ACC112 (cell line): Measurements from ENCODE around the gene CTNNA3.

Experiments
- H2AFZ ChIP-seq: fragments of 200-600 bp; sonication (generic); one replicate; pipeline ENCODE4 v1.6.0; 2017; ENCODE audit warnings: antibody characterized with exemption, low read length; ENCODE audit not compliant: unreplicated experiment
- H3K27ac ChIP-seq: fragments of 200-600 bp; sonication (generic); 2 replicates; pipeline ENCODE4 v1.5.1; 2014; ENCODE audit warnings: low read depth, mild to moderate bottlenecking, antibody characterized with exemption, low read length, moderate library complexity
- H3K27me3 ChIP-seq: fragments of 200-600 bp; sonication (generic); 2 replicates; pipeline ENCODE4 v1.6.1; 2014; ENCODE audit warnings: mild to moderate bottlenecking, antibody characterized with exemption, low read length, moderate library complexity, mixed read lengths; ENCODE audit not compliant: insufficient read depth
- H3K36me3 ChIP-seq: fragments of 200-600 bp; sonication (generic); 2 replicates; pipeline ENCODE4 v1.6.1; 2016; ENCODE audit warnings: mild to moderate bottlenecking, antibody characterized with exemption, low read length, moderate library complexity, mixed read lengths; ENCODE audit not compliant: insufficient read depth
- H3K4me1 ChIP-seq: fragments of 200-600 bp; sonication (generic); one replicate; pipeline ENCODE4 v1.6.1; 2016; ENCODE audit warnings: low read length, mixed read lengths; ENCODE audit not compliant: insufficient read depth, unreplicated experiment, control insufficient read depth
- H3K4me3 ChIP-seq: fragments of 200-600 bp; sonication (generic); 2 replicates; pipeline ENCODE4 v1.5.1; 2014; ENCODE audit warnings: mild to moderate bottlenecking, low read depth, low read length
- H3K79me2 ChIP-seq: fragments of 200-600 bp; sonication (generic); one replicate; pipeline ENCODE4 v1.6.0; 2016; ENCODE audit warnings: low read length; ENCODE audit not compliant: control insufficient read depth, unreplicated experiment, insufficient read depth

The CTNNA3 gene

GRCh38 chr10:66202101-66202500, 1493.9 kb downstream of the CTNNA3 start:
- H3K79me2 ChIP-seq: no peaks in the 10 kb centered on the region
- no peaks in the 10 kb centered on the region for H3K36me3 ChIP-seq

GRCh38 chr10:66192162-66192831, 1503.7 kb downstream of the CTNNA3 start:
- no peaks in the 10 kb centered on the region for H3K4me1 ChIP-seq
- H3K36me3 ChIP-seq: no peaks in the 10 kb centered on the region
- no peaks in the 10 kb centered on the region for H3K79me2 ChIP-seq
- no peak overlapping the region for H2AFZ ChIP-seq
- no peak overlapping the region for H3K27ac ChIP-seq
- no peaks in the 10 kb centered on the region for H3K27me3 ChIP-seq
- no peak overlapping the region for H3K4me3 ChIP-seq

More at GRCh38 chr10:66202101-66202500, 1493.9 kb downstream of the CTNNA3 start:
- Histone ChIP-seq H3K27ac (no peak overlapping the region), H3K27me3 (no peaks in the 10 kb centered on the region), H3K4me3 (no peak overlapping the region), H3K4me1 (no peaks in the 10 kb centered on the region), H2AFZ (no peak overlapping the region)

- Histone ChIP-seq H3K27me3 (no peaks in the 10 kb centered on the region), H3K4me1 (no peaks in the 10 kb centered on the region), H3K4me3 (no peak overlapping the region), H3K79me2 (no peaks in the 10 kb centered on the region), H2AFZ (no peak overlapping the region), H3K27ac (no peak overlapping the region), H3K36me3 (no peaks in the 10 kb centered on the region)
These were observed 1505.6 kb downstream of the CTNNA3 start for GRCh38 chr10:66190413-66190812.

GRCh38 chr10:66189271-66189670, 1506.7 kb downstream of the CTNNA3 start:
- Histone ChIP-seq H3K27ac (no peak overlapping the region), H3K4me1 (no peaks in the 10 kb centered on the region), H3K79me2 (no peaks in the 10 kb centered on the region), H3K36me3 (no peaks in the 10 kb centered on the region), H2AFZ (no peak overlapping the region), H3K27me3 (no peaks in the 10 kb centered on the region), H3K4me3 (no peak overlapping the region)

GRCh38 chr10:66187053-66187733, 1508.8 kb downstream of the CTNNA3 start:
- H3K27me3 ChIP-seq: no peaks in the 10 kb centered on the region
- H3K27ac ChIP-seq: no peak overlapping the region
- no peak overlapping the region for H2AFZ ChIP-seq
- H3K36me3 ChIP-seq: no peaks in the 10 kb centered on the region
- no peaks in the 10 kb centered on the region for H3K4me1 ChIP-seq
- no peak overlapping the region for H3K4me3 ChIP-seq
- H3K79me2 ChIP-seq: no peaks in the 10 kb centered on the region

GRCh38 chr10:66183028-66183427, 1513.0 kb downstream of the CTNNA3 start:
- no peaks in the 10 kb centered on the region for H3K4me1 ChIP-seq
- no peaks in the 10 kb centered on the region for H3K79me2 ChIP-seq
- no peaks in the 10 kb centered on the region for H3K27me3 ChIP-seq
- no peak overlapping the region for H3K4me3 ChIP-seq
- H2AFZ ChIP-seq: no peak overlapping the region
- no peaks in the 10 kb centered on the region for H3K36me3 ChIP-seq
- H3K27ac ChIP-seq: no peak overlapping the region

- H3K36me3 ChIP-seq: no peaks in the 10 kb centered on the region
- no peaks in the 10 kb centered on the region for H3K4me1 ChIP-seq
- no peaks in the 10 kb centered on the region for H3K27me3 ChIP-seq
- H3K4me3 ChIP-seq: no peak overlapping the region
- H3K79me2 ChIP-seq: no peaks in the 10 kb centered on the region
- no peak overlapping the region for H3K27ac ChIP-seq
- no peak overlapping the region for H2AFZ ChIP-seq
These were observed 1515.2 kb downstream of the CTNNA3 start for GRCh38 chr10:66180581-66181318.

GRCh38 chr10:66180021-66180420, 1516.0 kb downstream of the CTNNA3 start:
- no peaks in the 10 kb centered on the region for H3K79me2 ChIP-seq
- H3K27me3 ChIP-seq: no peaks in the 10 kb centered on the region
- H2AFZ ChIP-seq: no peak overlapping the region
- H3K4me1 ChIP-seq: no peaks in the 10 kb centered on the region
- no peak overlapping the region for H3K4me3 ChIP-seq
- H3K27ac ChIP-seq: no peak overlapping the region
- H3K36me3 ChIP-seq: no peaks in the 10 kb centered on the region

GRCh38 chr10:66176772-66177171, 1519.2 kb downstream of the CTNNA3 start:
- no peak overlapping the region for H3K27ac ChIP-seq

GRCh38 chr10:66167816-66168215, 1528.2 kb downstream of the CTNNA3 start:
- no peaks in the 10 kb centered on the region for H3K27me3 ChIP-seq
- no peak overlapping the region for H3K27ac ChIP-seq
- H3K4me3 ChIP-seq: no peak overlapping the region
- no peak overlapping the region for H2AFZ ChIP-seq
- H3K4me1 ChIP-seq: no peaks in the 10 kb centered on the region
- H3K79me2 ChIP-seq: no peaks in the 10 kb centered on the region
- H3K36me3 ChIP-seq: no peaks in the 10 kb centered on the region

More at GRCh38 chr10:66176772-66177171, 1519.2 kb downstream of the CTNNA3 start:
- no peaks in the 10 kb centered on the region for H3K36me3 ChIP-seq
- no peak overlapping the region for H3K4me3 ChIP-seq
- no peaks in the 10 kb centered on the region for H3K27me3 ChIP-seq
- H3K4me1 ChIP-seq: no peaks in the 10 kb centered on the region
- H2AFZ ChIP-seq: no peak overlapping the region
- H3K79me2 ChIP-seq: no peaks in the 10 kb centered on the region
